ENCODE results near the gene NBPF12. TPM values are rescaled to one million over a fixed set of nuclear protein-coding genes. Genes with fewer than 3 reads are reported as not detected.
"Not testable (repeated sequence)": the region's sequence is repeated elsewhere in the genome, so short reads cannot be mapped to it uniquely, and the experiment has no call there.

NBPF12 gene
- total RNA-seq, result 1 to 10 TPM; 3.1 to 6.5 TPM

GRCh38 chr1:146938242-146938902, at the start of gene NBPF12:
TSS of gene NBPF12 (plus strand) at chr1:146938324. CDS start at chr1:146960144, 21,820 bp downstream.
- H3K9me3 ChIP-seq, result not testable (repeated sequence)

GRCh38 chr1:146891355-146891754, 46.8 kb upstream of the NBPF12 start:
- H3K4me3 ChIP-seq; H3K9me3 ChIP-seq; H3K36me3 ChIP-seq; H3K27ac ChIP-seq; DNase-seq (ENCODE audit: low spot score); H3K27me3 ChIP-seq; H3K4me1 ChIP-seq: not testable (repeated sequence)

More at GRCh38 chr1:146938242-146938902, at the start of gene NBPF12:
- Histone ChIP-seq H3K27ac (peak within 1 kb of the TSS; percentile 80 to 81), H3K4me3 (peak within 1 kb of the TSS; percentile 76 to 83)
- peak; percentile 74 for DNase-seq (ENCODE audit: low spot score)
- not testable (repeated sequence) for H3K27me3 ChIP-seq, H3K4me1 ChIP-seq, H3K36me3 ChIP-seq

- H3K27me3 ChIP-seq; H3K27ac ChIP-seq; H3K9me3 ChIP-seq; H3K36me3 ChIP-seq; H3K4me3 ChIP-seq; H3K4me1 ChIP-seq; DNase-seq (ENCODE audit: low spot score): not testable (repeated sequence)
These were observed 45.8 kb upstream of the NBPF12 start for GRCh38 chr1:146892331-146892730.

- not testable (repeated sequence) for H3K27ac ChIP-seq; DNase-seq (ENCODE audit: low spot score); H3K27me3 ChIP-seq
These were observed 30.4 kb upstream of the NBPF12 start for GRCh38 chr1:146907565-146908261.

GRCh38 chr1:146912975-146913374, 25.1 kb upstream of the NBPF12 start:
- not testable (repeated sequence) for H3K4me1 ChIP-seq; H3K27me3 ChIP-seq; H3K36me3 ChIP-seq; H3K9me3 ChIP-seq; H3K27ac ChIP-seq; H3K4me3 ChIP-seq; DNase-seq (ENCODE audit: low spot score)

More at GRCh38 chr1:146907565-146908261, 30.4 kb upstream of the NBPF12 start:
- not testable (repeated sequence) for H3K9me3 ChIP-seq, H3K4me3 ChIP-seq, H3K36me3 ChIP-seq, H3K4me1 ChIP-seq

GRCh38 chr1:146920811-146921210, 17.3 kb upstream of the NBPF12 start:
- DNase-seq (ENCODE audit: low spot score); H3K27ac ChIP-seq; H3K9me3 ChIP-seq; H3K4me3 ChIP-seq; H3K27me3 ChIP-seq; H3K36me3 ChIP-seq; H3K4me1 ChIP-seq: not testable (repeated sequence)

- not testable (repeated sequence) for H3K27ac ChIP-seq; H3K4me3 ChIP-seq; H3K9me3 ChIP-seq; DNase-seq (ENCODE audit: low spot score); H3K4me1 ChIP-seq; H3K36me3 ChIP-seq; H3K27me3 ChIP-seq
These were observed 15.5 kb upstream of the NBPF12 start for GRCh38 chr1:146922614-146923013.

- not testable (repeated sequence) for H3K27ac ChIP-seq, H3K27me3 ChIP-seq
These were observed 14.0 kb upstream of the NBPF12 start for GRCh38 chr1:146924106-146924505.

GRCh38 chr1:146926413-146926812, 11.7 kb upstream of the NBPF12 start:
- DNase-seq (ENCODE audit: low spot score), result not testable (repeated sequence)

More at GRCh38 chr1:146924106-146924505, 14.0 kb upstream of the NBPF12 start:
- DNase-seq (ENCODE audit: low spot score); H3K4me1 ChIP-seq; H3K4me3 ChIP-seq; H3K36me3 ChIP-seq; H3K9me3 ChIP-seq: not testable (repeated sequence)

GRCh38 chr1:146930225-146930624, 7.9 kb upstream of the NBPF12 start:
- H3K36me3 ChIP-seq; DNase-seq (ENCODE audit: low spot score); H3K27me3 ChIP-seq; H3K9me3 ChIP-seq; H3K27ac ChIP-seq; H3K4me3 ChIP-seq; H3K4me1 ChIP-seq: not testable (repeated sequence)

More at GRCh38 chr1:146926413-146926812, 11.7 kb upstream of the NBPF12 start:
- not testable (repeated sequence) for H3K4me3 ChIP-seq, H3K9me3 ChIP-seq, H3K27me3 ChIP-seq, H3K4me1 ChIP-seq, H3K36me3 ChIP-seq, H3K27ac ChIP-seq

- DNase-seq (ENCODE audit: low spot score); H3K27me3 ChIP-seq; H3K27ac ChIP-seq; H3K4me1 ChIP-seq; H3K4me3 ChIP-seq; H3K36me3 ChIP-seq; H3K9me3 ChIP-seq: not testable (repeated sequence)
These were observed 3.5 kb upstream of the NBPF12 start for GRCh38 chr1:146934390-146935223.

- H3K9me3 ChIP-seq; H3K36me3 ChIP-seq; DNase-seq (ENCODE audit: low spot score); H3K27me3 ChIP-seq; H3K27ac ChIP-seq; H3K4me3 ChIP-seq; H3K4me1 ChIP-seq: not testable (repeated sequence)
These were observed 662 bp upstream of the NBPF12 start for GRCh38 chr1:146937462-146937861.

- not testable (repeated sequence) for H3K27me3 ChIP-seq; DNase-seq (ENCODE audit: low spot score); H3K4me1 ChIP-seq; H3K9me3 ChIP-seq; H3K36me3 ChIP-seq
- Histone ChIP-seq H3K27ac (peak overlapping the region; percentile 80 to 81), H3K4me3 (peak overlapping the region; percentile 76 to 83)
These were observed 1.0 kb downstream of the NBPF12 start for GRCh38 chr1:146938927-146939786.

GRCh38 chr1:146940293-146940692, 2.2 kb downstream of the NBPF12 start:
- not testable (repeated sequence) for H3K27me3 ChIP-seq, H3K4me3 ChIP-seq, H3K36me3 ChIP-seq

More at GRCh38 chr1:146940293-146940692, 2.2 kb downstream of the NBPF12 start:
- DNase-seq (ENCODE audit: low spot score); H3K4me1 ChIP-seq; H3K9me3 ChIP-seq; H3K27ac ChIP-seq: not testable (repeated sequence)

Measured in right atrium auricular region (tissue), 2 donors.